Prostate gland (tissue), 2 donors: Measurements from ENCODE around the gene RBM19. TPM values are rescaled to one million over a fixed set of nuclear protein-coding genes. Genes with fewer than 3 reads are reported as not detected.

Experiments
- DNase-seq: peaks from one replicate; pipeline ENCODE4 v3.0.0-alpha.2; 2019; ENCODE audit warnings: low spot score
- H3K27ac ChIP-seq, 2 donors: fragments of 200-600 bp; sonication (generic); 2 replicates each; pipeline ENCODE4 v1.5.1; 2017 to 2019
- H3K27me3 ChIP-seq: fragments of 200-600 bp; sonication (generic); replicated peaks from 2 replicates; pipeline ENCODE4 v1.5.1; 2019; ENCODE audit not compliant: insufficient read depth
- H3K36me3 ChIP-seq, 2 donors: fragments of 200-600 bp; sonication (generic); 1 replicate in 1 of 2; 2 replicates in 1 of 2; pipeline versions ENCODE4 v1.5.1 to v1.8.1; 2017 to 2019
- H3K4me1 ChIP-seq: fragments of 200-600 bp; sonication (generic); replicated peaks from 2 replicates; pipeline ENCODE4 v1.5.1; 2019
- H3K4me3 ChIP-seq, 2 donors: fragments of 200-600 bp; sonication (generic); 2 replicates each; pipeline ENCODE4 v1.5.1; 2017 to 2019
- H3K9me3 ChIP-seq: fragments of 200-600 bp; sonication (generic); 2 replicates; pipeline ENCODE4 v1.5.1; 2017
- CTCF ChIP-seq, 4 experiments: fragments of 200-600 bp in 2 of 4; fragments of 450-650 bp in 2 of 4; sonication (generic) in 2 of 4; IDR thresholded peaks; 1 replicate in 3 of 4; 2 replicates in 1 of 4; pipeline ENCODE4 v1.5.1; 2016 to 2019; ENCODE audit warnings: antibody characterized with exemption in 4 of 4, mild to moderate bottlenecking in 2 of 4, moderate library complexity in 2 of 4
- POLR2A ChIP-seq: fragments of 450-650 bp; IDR thresholded peaks from one replicate; pipeline ENCODE4 v1.6.1; 2016; ENCODE audit warnings: antibody characterized with exemption, mild to moderate bottlenecking
- POLR2AphosphoS5 ChIP-seq: sonication (generic); formaldehyde crosslinking; IDR thresholded peaks from one replicate; pipeline ENCODE4 v1.6.1; 2017; ENCODE audit warnings: antibody characterized with exemption
- WGBS: methylation state at CpG from one replicate; pipeline ENCODE4 v1.1.5; 2018; 5-methylcytosine and 5-hydroxymethylcytosine counted together
- intact Hi-C: fragments of 100-400 bp; cut with DNase I; formaldehyde crosslinking; loops from one replicate; pipeline ENCODE4 v1.14.2; 2022
- total RNA-seq, 2 donors: library from RNA; depleted of rRNA; stranded (reverse); fragments of >200 nt; gene quantifications; one replicate each; pipeline ENCODE4 v1.1.0, GENCODE V29; 2016

The RBM19 gene
- total RNA-seq, 2 donors from 2014 or later = 27.2 to 49.9 TPM

- WGBS = 71% methylated on average over 2 of the region's 2 CpGs
- Histone ChIP-seq H3K9me3 (no peaks in the 10 kb centered on the region), H3K4me3 (no peak overlapping the region), H3K4me1 (no peaks in the 10 kb centered on the region), H3K36me3 (no peaks in the 10 kb centered on the region), H3K27ac (peak overlapping the region in 1 of 2 donors; percentile 31), H3K27me3 (no peaks in the 10 kb centered on the region)
- intact Hi-C loops = no loop called here
- peak; percentile 27 for DNase-seq
- TF ChIP-seq POLR2A = no peak
- no peak for TF ChIP-seq CTCF (IDR thresholded peaks at IDR 0.05)
- no peak for TF ChIP-seq POLR2AphosphoS5
These were observed 65.4 kb downstream of the RBM19 start for GRCh38 chr12:113900716-113901115.

- WGBS = 56% methylated on average over 32 of the region's 32 CpGs
- H3K27ac ChIP-seq = peak overlapping the region in 1 of 2 donors; percentile 31
- H3K36me3 ChIP-seq = no peaks in the 10 kb centered on the region
- DNase-seq = peak; percentile 11
- TF ChIP-seq POLR2A (no peak), POLR2AphosphoS5 (no peak)
- no peak overlapping the region for H3K4me3 ChIP-seq
- no peaks in the 10 kb centered on the region for H3K27me3 ChIP-seq
- intact Hi-C loops = no loop called here
- H3K9me3 ChIP-seq = no peaks in the 10 kb centered on the region
- H3K4me1 ChIP-seq = no peaks in the 10 kb centered on the region
These were observed 66.3 kb downstream of the RBM19 start for GRCh38 chr12:113899561-113900471.

GRCh38 chr12:113899042-113899560 is 67.0 kb downstream of the RBM19 start:
- no peak overlapping the region for H3K4me3 ChIP-seq
- intact Hi-C loops = no loop called here
- no peaks in the 10 kb centered on the region for H3K36me3 ChIP-seq
- H3K4me1 ChIP-seq = no peaks in the 10 kb centered on the region
- DNase-seq = no peak
- H3K9me3 ChIP-seq = no peaks in the 10 kb centered on the region
- TF ChIP-seq POLR2AphosphoS5 = no peak
- TF ChIP-seq CTCF (IDR thresholded peaks at IDR 0.05) = no peak
- TF ChIP-seq POLR2A = no peak
- H3K27ac ChIP-seq = peak overlapping the region in 1 of 2 donors; percentile 31
- 67% methylated on average over 6 of the region's 6 CpGs for WGBS
- no peaks in the 10 kb centered on the region for H3K27me3 ChIP-seq

DNA sequence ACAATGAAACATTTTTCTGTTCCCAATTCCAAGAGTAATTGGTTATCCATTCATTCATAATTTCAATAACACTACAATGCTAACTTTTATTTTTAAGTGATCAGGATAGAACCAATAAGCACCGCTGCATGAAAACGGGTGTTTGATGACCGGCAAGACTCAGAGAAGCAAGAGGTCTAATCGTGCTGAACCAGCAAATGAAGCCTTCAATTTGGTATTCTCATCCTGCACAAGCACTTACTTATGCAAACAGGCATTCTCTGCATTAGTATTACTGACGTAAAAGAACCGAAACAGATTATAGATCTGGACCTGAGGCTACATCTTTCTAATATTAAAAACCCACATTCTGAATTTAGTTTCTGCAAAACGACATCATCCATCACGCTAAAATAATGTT is 67.7 kb downstream of the RBM19 start:
- DNase-seq = no peak
- Histone ChIP-seq H3K4me3 (no peak overlapping the region), H3K9me3 (no peaks in the 10 kb centered on the region), H3K36me3 (no peaks in the 10 kb centered on the region), H3K27ac (no peak overlapping the region), H3K4me1 (no peaks in the 10 kb centered on the region), H3K27me3 (no peaks in the 10 kb centered on the region)
- TF ChIP-seq CTCF (IDR thresholded peaks at IDR 0.05) (no peak), POLR2A (no peak), POLR2AphosphoS5 (no peak)
- intact Hi-C loops = no loop called here
- 92% methylated on average over 8 of the region's 8 CpGs for WGBS

GRCh38 chr12:113897406-113897805 is 68.7 kb downstream of the RBM19 start:
- H3K4me1 ChIP-seq = no peaks in the 10 kb centered on the region
- H3K27ac ChIP-seq = no peak overlapping the region
- no peak for DNase-seq
- H3K4me3 ChIP-seq = no peak overlapping the region
- TF ChIP-seq POLR2A = no peak
- TF ChIP-seq CTCF (IDR thresholded peaks at IDR 0.05) = no peak
- no peak for TF ChIP-seq POLR2AphosphoS5
- intact Hi-C loops = no loop called here
- no peaks in the 10 kb centered on the region for H3K27me3 ChIP-seq
- no peaks in the 10 kb centered on the region for H3K36me3 ChIP-seq
- no peaks in the 10 kb centered on the region for H3K9me3 ChIP-seq
- WGBS = 91% methylated on average over 7 of the region's 7 CpGs
